Measurements from ENCODE around the gene CNIH3.

DNA sequence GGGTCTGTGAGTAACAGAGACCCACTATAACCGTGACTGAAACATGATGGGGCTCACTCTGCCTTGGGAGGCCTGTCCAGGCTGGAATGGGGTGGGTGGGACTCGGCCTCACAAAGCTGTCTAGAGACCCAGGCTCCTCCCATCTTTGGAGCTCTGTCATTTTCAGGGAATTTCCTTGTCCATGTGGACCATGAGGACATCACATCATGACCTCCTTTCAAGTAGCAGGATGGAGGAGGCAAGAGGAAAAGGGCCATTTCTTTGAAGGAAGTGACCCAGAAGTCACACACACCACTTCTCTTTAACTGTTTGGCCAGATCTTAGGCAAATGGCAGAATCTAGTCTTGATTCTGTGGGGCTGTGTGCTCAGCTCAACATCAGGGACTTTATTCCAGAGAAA lies 79.9 kb downstream of the CNIH3 start:
- TF ChIP-seq, protein P1, sequence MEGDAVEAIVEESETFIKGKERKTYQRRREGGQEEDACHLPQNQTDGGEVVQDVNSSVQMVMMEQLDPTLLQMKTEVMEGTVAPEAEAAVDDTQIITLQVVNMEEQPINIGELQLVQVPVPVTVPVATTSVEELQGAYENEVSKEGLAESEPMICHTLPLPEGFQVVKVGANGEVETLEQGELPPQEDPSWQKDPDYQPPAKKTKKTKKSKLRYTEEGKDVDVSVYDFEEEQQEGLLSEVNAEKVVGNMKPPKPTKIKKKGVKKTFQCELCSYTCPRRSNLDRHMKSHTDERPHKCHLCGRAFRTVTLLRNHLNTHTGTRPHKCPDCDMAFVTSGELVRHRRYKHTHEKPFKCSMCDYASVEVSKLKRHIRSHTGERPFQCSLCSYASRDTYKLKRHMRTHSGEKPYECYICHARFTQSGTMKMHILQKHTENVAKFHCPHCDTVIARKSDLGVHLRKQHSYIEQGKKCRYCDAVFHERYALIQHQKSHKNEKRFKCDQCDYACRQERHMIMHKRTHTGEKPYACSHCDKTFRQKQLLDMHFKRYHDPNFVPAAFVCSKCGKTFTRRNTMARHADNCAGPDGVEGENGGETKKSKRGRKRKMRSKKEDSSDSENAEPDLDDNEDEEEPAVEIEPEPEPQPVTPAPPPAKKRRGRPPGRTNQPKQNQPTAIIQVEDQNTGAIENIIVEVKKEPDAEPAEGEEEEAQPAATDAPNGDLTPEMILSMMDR (conservative IDR thresholded peaks at IDR 0.05), result no peak
- TF ChIP-seq ZFX (IDR thresholded peaks at IDR 0.05), result no peak

Data from C4-2B (cell line).